Stimulated activated CD8-positive, alpha-beta memory T cell treated with anti-CD3 and anti-CD28 coated beads, Interleukin-7, amount 100 ng/mL, for 1 hour (primary cell): ENCODE measurements around the gene ZDHHC5.
A peak's percentile ranks its signal among the peaks of the same experiment; 100 is the strongest.
"Not testable (repeated sequence)": the region's sequence is repeated elsewhere in the genome, so short reads cannot be mapped to it uniquely, and the experiment has no call there.

Source experiments
- DNase-seq, 2 donors: peaks; one replicate each; pipeline ENCODE4 v3.0.0-alpha.2; 2020; ENCODE audit warnings: low read depth in 2 of 2

The ZDHHC5 gene

GRCh38 chr11:57644748-57645688 lies 22.9 kb upstream of the ZDHHC5 start:
- peak; percentile 64 to 77 for DNase-seq

DNA sequence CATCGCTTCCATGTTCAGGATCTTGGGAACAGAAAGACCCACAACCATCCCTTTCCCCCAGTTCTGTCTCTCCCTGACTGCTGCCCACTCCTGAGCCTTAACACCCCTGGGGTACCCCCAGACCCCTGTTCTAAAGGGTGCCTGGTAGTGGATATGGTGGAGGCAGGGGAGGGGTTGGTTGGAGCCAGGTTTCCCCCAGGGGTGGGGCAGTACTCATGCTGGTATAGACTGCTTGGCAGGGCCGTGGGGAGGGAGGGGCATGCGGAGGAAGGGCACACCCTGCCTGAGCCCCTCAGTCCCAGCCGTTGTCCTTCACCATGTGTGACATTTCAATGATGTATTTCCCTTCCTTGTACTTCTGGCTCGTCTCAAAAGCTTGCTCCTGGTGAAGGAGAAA lies 22.2 kb upstream of the ZDHHC5 start:
- DNase-seq = no peak

DNA sequence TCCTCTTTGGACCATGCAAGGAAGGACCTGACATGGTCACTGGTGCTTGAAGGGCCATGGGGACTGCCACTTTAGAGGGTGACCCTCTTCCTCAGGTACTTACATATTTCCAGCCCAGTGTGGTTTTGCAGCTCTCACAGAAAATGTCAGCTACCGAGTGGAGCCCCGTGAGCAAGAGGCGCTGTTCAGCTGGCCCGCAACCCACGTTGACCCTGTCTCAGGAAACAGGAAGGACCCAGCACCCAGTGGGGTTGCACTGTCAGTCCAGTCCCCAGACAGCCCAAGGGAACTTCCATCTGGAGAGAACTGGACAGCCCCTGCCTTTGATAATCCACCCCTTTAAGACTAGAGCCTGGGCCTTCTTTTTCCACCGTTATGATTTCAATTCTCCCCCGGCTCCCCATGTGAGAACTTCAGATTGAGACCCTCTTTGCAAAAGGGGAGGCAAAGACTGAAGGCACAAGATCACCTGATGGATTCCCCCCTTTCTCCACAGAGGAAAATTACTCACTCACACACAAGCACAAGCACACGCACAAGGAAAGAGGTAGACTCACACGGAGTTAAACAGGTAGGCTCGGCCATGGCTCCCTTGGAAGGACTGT lies 21.6 kb upstream of the ZDHHC5 start:
- no peak for DNase-seq

GRCh38 chr11:57646799-57647303 lies 21.1 kb upstream of the ZDHHC5 start:
- no peak for DNase-seq

GRCh38 chr11:57647372-57647771 lies 20.5 kb upstream of the ZDHHC5 start:
- DNase-seq = no peak

DNA sequence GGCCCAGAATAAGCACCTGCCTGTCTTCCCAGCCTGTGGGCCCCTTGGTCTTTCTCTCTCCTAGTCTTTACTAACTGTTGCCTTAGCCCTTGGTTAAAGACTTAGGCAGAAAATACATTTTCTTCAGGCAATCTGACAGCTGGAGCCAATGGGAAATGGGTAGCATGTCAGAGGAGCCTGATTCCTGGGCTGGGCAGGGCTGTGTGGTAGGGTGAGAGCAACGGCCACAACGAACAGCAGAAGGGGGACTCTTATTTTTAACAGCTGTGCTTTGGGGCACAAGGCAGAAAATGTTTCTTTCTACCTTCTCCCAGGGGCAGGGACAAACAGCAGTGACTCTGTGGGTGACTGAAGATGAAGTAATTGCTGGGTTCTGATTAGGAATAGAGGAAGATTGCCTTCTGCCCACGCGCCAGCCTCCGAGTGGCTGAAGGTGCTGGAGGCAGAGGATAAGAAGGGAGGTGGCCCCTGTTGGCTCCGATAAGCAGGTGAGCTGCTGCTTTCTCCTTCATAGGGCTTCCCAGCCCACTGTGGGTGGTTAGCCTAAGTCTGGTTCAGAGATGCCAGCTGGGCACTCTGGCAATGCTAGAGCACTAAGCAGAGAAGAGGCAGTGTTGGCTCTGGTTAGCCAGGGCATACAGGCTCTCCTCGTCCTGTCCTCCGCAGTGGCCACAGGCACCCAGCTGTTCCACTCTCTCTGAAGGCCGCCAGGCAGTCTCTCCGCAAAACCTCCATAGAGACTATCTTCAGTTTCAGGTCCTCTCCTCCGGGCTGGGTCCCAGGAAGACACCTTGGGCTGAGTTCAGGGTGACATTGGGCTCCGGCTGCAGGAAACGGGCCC lies 19.7 kb upstream of the ZDHHC5 start:
- DNase-seq = no peak

- DNase-seq = no peak
Measured at GRCh38 chr11:57648801-57649735, 18.8 kb upstream of the ZDHHC5 start.

- DNase-seq = peak; percentile 39 to 46
Measured at GRCh38 chr11:57649826-57650738, 17.8 kb upstream of the ZDHHC5 start, which contains the start of gene YPEL4. TSS of gene YPEL4 (minus strand) at chr11:57649912. CDS start at chr11:57647107, 2,805 bp downstream.

DNA sequence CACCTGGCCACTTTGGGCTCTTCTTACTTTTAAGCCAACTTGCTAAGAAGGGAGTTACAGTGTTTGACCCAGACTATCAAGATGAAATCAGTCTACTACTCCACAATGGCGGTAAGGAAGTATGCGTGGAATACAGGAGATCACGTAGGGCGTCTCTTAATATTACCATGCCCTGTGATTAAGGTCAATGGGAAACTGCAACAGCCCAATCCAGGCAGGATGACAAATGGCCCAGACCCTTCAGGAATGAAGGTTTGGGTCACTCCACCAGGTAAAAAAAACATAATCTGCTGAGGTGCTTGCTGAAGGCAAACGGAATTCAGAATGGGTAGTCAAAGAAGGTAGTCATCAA lies 17.2 kb upstream of the ZDHHC5 start:
- DNase-seq = no peak

GRCh38 chr11:57651408-57651807 lies 16.5 kb upstream of the ZDHHC5 start:
- no peak for DNase-seq

GRCh38 chr11:57652230-57652629 lies 15.7 kb upstream of the ZDHHC5 start:
- not testable (repeated sequence) for DNase-seq

- no peak for DNase-seq
Measured at GRCh38 chr11:57652662-57653061, 15.3 kb upstream of the ZDHHC5 start.

GRCh38 chr11:57653163-57653562 lies 14.8 kb upstream of the ZDHHC5 start:
- DNase-seq = no peak

DNA sequence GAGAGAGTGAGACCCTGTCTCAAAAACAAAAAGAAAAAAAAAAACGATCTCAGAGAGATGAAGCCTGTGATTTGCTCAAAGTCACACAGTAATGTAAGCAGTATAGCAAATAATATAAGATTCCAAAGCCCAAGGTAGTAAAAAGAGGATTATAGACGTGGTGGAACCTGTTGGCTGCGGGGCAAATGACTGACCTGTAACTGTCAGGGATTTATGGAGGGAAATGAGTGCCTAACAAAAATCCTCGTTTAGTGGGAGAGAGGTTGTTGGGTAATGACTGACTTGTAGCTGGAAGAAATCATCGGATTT lies 11.1 kb upstream of the ZDHHC5 start:
- no peak for DNase-seq

DNA sequence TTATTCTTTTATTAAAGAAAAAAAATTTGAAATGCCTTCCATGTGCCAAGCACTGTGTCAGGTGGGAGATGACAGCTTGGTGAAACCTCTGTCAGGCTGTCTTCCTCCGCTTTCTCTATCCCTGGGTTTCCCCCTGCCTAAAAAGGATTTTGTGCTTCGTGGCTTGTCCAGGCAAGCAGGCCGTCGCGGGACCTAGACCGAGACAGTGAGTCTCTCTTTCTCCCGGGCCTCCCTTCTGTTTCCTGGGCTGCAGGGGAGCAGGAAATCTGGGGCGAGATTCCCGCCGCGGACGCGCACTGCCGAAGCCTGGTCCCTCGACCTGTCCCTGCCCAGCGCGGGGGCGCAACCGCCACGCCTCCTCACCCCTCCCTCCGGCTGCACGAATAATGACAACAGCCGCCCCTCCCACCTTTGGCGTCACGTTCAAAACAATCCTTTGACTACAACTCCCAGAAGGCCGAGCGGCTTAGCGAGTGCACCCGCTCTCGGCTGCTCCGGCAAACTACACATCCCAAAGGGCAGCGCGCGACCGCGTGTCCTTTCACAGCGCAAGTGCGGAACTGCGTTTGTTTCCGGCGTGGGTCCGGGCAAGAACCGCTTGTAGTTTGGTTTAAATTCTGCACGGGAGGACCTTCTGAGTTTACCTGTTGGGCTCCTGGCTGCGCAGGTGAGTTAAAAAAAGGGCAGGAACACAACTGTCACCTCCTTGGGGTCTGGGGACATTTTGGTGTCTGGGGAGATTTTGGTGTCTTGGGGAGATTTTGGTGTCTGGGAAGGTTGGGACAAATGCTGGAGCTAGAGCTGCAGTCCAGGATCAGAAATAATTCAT lies 10.5 kb upstream of the ZDHHC5 start, which contains the start of gene CLP1:
TSS of gene CLP1 (plus strand) at position 569 of the 829 bp plus-strand sequence. CDS start 1,715 bp downstream, outside the sequence.
- peak; percentile 98 for DNase-seq

- no peak for DNase-seq
Measured at GRCh38 chr11:57658023-57658361, 9.9 kb upstream of the ZDHHC5 start.

DNA sequence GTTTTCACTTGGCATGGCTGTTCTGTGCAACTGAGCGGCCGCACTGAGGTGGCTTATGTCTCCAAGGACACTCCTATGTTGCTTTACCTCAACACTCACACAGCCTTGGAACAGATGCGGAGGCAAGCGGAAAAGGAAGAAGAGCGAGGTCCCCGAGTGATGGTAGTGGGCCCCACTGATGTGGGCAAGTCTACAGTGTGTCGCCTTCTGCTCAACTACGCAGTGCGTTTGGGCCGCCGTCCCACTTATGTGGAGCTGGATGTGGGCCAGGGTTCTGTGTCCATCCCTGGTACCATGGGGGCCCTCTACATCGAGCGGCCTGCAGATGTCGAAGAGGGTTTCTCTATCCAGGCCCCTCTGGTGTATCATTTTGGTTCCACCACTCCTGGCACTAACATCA lies 8.2 kb upstream of the ZDHHC5 start:
- no peak for DNase-seq

GRCh38 chr11:57662893-57663292 lies 5.0 kb upstream of the ZDHHC5 start:
- no peak for DNase-seq

DNA sequence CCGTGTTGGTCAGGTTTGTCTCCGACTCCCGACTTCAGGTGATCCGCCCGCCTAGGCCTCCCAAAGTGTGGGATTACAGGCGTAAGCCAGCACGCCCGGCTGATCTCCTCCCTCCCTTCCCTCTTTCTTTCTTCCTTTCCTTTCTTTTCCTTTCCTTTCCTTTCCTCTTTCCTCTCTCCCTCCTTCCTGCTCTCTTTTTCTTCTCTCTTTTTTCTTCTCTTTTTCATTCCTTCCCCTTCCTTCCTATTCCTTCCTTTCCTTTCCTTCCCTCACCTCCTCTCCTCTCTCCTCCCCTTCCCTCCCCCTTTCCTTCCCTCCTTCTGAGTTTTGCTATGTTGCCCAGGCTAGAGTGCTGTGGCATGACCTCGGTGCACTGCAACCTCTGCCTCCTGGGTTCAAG lies 3.9 kb upstream of the ZDHHC5 start:
- no peak for DNase-seq
